ENCODE measurements around the gene VSX2. TPM values are rescaled to one million over a fixed set of nuclear protein-coding genes. Genes with fewer than 3 reads are reported as not detected.
A peak's percentile ranks its signal among the peaks of the same experiment; 100 is the strongest.

Gene VSX2
- total and polyA plus RNA-seq, 2 donors: 0.05 to 0.14 TPM

DNA sequence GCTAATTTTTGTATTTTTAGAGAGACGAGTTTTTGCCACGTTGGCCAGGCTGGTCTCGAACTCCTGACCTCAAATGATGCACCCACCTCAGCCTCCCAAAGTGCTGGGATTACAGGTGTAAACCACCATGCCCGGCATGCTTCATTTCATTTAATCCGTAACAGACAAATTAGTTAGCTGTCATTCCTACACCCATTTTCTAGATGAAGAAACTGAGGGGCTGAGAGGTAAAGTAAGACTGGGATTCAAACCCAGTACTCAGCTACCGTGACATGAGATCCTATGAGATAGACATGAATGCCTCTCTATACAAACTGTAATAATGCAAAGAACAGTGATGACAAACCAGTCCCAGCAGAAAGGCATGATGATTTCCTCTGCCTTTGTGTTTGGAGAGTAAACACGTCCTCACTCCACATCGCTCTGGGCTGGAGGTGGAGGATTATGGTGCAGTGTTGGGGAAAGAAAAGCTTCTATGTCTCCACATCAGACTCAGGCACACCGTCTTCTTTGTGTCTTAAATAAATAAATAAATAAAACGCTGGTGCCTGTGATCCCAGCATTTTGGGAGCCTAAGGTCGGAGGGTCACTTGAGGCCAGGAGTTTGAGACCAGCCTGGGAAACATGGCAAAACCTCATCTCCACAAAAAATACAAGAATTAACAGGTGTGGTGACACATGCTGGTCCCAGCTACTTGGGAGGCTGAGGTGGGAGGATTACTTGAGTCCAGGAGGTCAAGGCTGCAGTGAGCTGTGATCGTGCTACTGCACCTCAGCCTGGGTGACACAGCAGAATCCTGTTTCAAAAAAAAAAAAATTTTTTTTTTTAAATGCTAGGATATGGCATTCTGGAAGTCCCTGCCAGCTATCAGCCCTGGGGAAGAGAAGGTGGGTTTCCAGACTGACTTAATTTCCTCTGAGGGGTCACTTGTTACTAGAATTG is 10.5 kb downstream of the VSX2 start:
- WGBS: 81% methylated on average over 12 of the region's 12 CpGs
- Histone ChIP-seq H3K27ac (ENCODE audit: low read depth in 1 of 2, low read length in 1 of 2) (no peak overlapping the region), H3K4me1 (ENCODE audit: control insufficient read depth in 2 of 2, insufficient read depth in 2 of 2, low read length in 2 of 2) (peaks cover 0 to 2% of the 10 kb centered on the region in 2 donors), H3K9me3 (ENCODE audit: control insufficient read depth in 2 of 2, insufficient read depth in 1 of 2, low read length in 1 of 2) (no peaks in the 10 kb centered on the region), H3K27me3 (ENCODE audit: control insufficient read depth in 2 of 2, insufficient read depth in 1 of 2, low read length in 1 of 2) (peaks cover 15 to 74% of the 10 kb centered on the region in 2 donors), H3K4me3 (ENCODE audit: low read length in 2 of 2) (no peak overlapping the region), H3K36me3 (ENCODE audit: control insufficient read depth in 2 of 2, insufficient read depth in 2 of 2, low read length in 1 of 2) (no peaks in the 10 kb centered on the region)
- no peak for DNase-seq (ENCODE audit: low read depth in 6 of 9, low spot score in 9 of 9)

DNA sequence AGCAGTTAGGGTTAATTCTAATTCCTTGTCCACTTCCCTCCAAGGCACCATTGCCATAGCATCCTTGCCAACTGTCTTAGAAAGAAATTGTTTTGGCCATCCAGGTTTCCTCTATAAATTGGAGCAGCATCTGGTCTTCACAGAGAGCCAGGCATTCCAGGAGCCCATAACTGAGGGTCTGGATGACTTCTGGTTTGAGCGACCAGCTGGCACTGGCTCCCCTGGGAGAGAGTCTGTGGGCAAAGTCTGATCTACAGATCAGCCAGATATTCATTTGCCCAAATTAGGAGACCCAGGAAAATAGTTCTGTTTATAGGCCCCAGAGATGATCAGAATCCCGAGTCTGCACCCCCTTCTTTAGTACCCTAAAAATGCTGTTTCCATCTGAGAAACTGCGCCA is 16.0 kb downstream of the VSX2 start:
- peaks cover 12 to 62% of the 10 kb centered on the region in 2 donors for H3K27me3 ChIP-seq (ENCODE audit: control insufficient read depth in 2 of 2, insufficient read depth in 1 of 2, low read length in 1 of 2)
- H3K9me3 ChIP-seq (ENCODE audit: control insufficient read depth in 2 of 2, insufficient read depth in 1 of 2, low read length in 1 of 2): peaks cover 0 to 3% of the 10 kb centered on the region in 2 donors
- H3K36me3 ChIP-seq (ENCODE audit: control insufficient read depth in 2 of 2, insufficient read depth in 2 of 2, low read length in 1 of 2): no peaks in the 10 kb centered on the region
- 92% methylated on average over 3 of the region's 3 CpGs for WGBS
- DNase-seq (ENCODE audit: low read depth in 6 of 9, low spot score in 9 of 9): no peak
- H3K4me1 ChIP-seq (ENCODE audit: control insufficient read depth in 2 of 2, insufficient read depth in 2 of 2, low read length in 2 of 2): peaks cover 8 to 14% of the 10 kb centered on the region in 2 donors
- no peak overlapping the region for H3K4me3 ChIP-seq (ENCODE audit: low read length in 2 of 2)
- H3K27ac ChIP-seq (ENCODE audit: low read depth in 1 of 2, low read length in 1 of 2): no peak overlapping the region

DNA sequence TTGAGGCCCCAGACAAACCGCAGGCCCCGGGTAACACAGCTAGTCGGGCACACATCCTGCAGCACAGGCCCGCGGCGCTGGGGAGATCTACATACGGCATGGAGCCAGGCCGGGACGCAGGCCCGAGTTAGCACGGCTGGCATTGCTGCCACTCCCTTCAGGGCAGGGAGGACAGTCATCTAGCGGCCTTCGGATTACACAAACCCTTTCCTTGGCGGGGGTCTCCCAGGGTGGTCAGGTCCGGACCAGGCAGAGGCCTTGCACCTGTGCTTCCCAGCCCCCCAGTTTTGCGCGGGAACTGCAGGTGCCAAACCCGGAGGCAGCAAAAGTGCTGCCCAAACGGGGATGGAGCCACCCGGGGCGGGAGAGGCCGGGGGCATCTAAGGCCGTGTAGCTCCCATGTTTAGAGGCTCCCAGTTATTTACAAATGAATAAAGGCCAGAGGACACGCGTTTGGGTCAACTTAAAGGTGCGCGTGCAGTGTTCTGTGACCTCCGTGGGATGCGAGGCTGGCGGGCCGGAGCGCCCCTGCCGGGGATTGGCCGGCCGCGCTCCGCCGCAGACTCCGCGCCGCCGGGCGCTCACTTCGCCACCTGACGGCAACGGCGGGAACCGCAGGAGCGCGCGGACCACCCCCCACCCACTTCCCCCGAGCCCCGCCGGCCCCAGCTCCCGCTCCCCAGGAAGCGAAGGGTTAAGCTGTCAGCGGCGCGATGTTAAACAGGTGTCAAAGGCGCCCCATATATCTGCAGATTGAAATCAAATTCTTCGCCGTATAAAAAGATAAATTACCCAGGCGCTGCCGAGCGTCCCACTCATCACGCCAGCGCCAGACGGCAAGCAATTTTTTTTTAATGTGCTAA is 18.1 kb downstream of the VSX2 start:
- peaks cover 8 to 12% of the 10 kb centered on the region in 2 donors for H3K4me1 ChIP-seq (ENCODE audit: control insufficient read depth in 2 of 2, insufficient read depth in 2 of 2, low read length in 2 of 2)
- peak in 8 of 9 donors; percentile 30 to 73 (median 52) for DNase-seq (ENCODE audit: low read depth in 6 of 9, low spot score in 9 of 9)
- peak overlapping the region; percentile 37 to 64 for H3K4me3 ChIP-seq (ENCODE audit: low read length in 2 of 2)
- H3K27me3 ChIP-seq (ENCODE audit: control insufficient read depth in 2 of 2, insufficient read depth in 1 of 2, low read length in 1 of 2): peaks cover 12 to 59% of the 10 kb centered on the region in 2 donors
- H3K9me3 ChIP-seq (ENCODE audit: control insufficient read depth in 2 of 2, insufficient read depth in 1 of 2, low read length in 1 of 2): peaks cover 0 to 3% of the 10 kb centered on the region in 2 donors
- no peaks in the 10 kb centered on the region for H3K36me3 ChIP-seq (ENCODE audit: control insufficient read depth in 2 of 2, insufficient read depth in 2 of 2, low read length in 1 of 2)
- no peak overlapping the region for H3K27ac ChIP-seq (ENCODE audit: low read depth in 1 of 2, low read length in 1 of 2)
- 4% methylated on average over 68 of the region's 68 CpGs for WGBS

DNA sequence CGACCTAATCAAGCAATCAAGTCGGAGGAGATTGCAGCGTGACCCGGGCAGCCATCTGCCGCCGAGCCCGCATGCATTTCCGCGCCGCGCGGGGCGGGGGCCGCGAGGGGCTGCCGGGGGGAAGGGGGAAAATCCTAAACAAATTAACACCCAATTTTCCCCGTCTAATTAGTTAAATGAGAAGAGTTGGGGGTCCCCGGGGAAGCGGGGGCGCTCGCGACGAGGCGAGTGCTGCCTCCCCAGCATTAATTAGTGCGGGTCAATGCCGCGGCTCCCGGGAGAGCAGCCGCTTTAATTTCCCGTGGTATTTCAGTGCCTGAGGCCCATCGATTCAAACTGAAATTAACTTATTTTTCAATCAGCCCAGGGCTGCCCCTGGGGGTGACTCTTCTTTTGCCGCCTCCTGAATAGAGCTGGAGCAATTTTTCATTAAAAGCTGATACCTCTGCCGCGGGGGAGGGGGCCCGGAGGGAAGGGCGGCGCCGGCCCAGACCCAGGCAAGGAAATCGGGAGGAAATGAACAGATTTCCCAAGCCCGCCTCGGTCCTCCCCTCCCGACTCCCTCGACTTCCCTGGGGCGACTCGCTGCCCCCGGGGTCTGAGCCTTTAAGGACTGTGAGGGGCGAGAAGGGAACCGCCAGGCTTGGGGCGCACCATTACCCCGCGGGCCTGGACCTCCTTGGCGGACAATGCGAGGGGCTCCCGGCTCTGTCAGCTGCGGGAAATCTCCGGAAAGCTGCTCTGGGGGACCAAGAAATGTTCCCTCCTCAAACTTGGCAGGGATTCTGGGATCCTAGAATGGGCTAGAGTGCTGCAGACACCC is 18.9 kb downstream of the VSX2 start:
- peaks cover 0 to 3% of the 10 kb centered on the region in 2 donors for H3K9me3 ChIP-seq (ENCODE audit: control insufficient read depth in 2 of 2, insufficient read depth in 1 of 2, low read length in 1 of 2)
- peaks cover 12 to 52% of the 10 kb centered on the region in 2 donors for H3K27me3 ChIP-seq (ENCODE audit: control insufficient read depth in 2 of 2, insufficient read depth in 1 of 2, low read length in 1 of 2)
- H3K27ac ChIP-seq (ENCODE audit: low read depth in 1 of 2, low read length in 1 of 2): no peak overlapping the region
- peak overlapping the region; percentile 37 to 64 for H3K4me3 ChIP-seq (ENCODE audit: low read length in 2 of 2)
- H3K4me1 ChIP-seq (ENCODE audit: control insufficient read depth in 2 of 2, insufficient read depth in 2 of 2, low read length in 2 of 2): peaks cover 8 to 12% of the 10 kb centered on the region in 2 donors
- no peak for DNase-seq (ENCODE audit: low read depth in 6 of 9, low spot score in 9 of 9)
- WGBS: 7% methylated on average over 56 of the region's 56 CpGs
- H3K36me3 ChIP-seq (ENCODE audit: control insufficient read depth in 2 of 2, insufficient read depth in 2 of 2, low read length in 1 of 2): no peaks in the 10 kb centered on the region

DNA sequence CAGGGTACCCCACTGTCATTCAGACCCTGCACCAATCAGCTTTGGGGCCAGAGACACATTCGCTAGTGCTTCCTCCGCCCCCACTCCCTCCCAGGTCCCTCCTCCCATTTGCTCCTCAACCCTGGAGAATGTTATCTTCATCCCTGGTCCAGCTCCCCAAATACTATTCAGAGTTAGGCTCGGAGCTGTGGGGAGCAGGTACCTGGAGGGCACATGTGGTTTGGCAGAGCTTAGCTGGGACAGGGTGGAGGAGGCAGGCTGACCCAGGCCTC is 19.5 kb downstream of the VSX2 start:
- peaks cover 8 to 12% of the 10 kb centered on the region in 2 donors for H3K4me1 ChIP-seq (ENCODE audit: control insufficient read depth in 2 of 2, insufficient read depth in 2 of 2, low read length in 2 of 2)
- H3K36me3 ChIP-seq (ENCODE audit: control insufficient read depth in 2 of 2, insufficient read depth in 2 of 2, low read length in 1 of 2): no peaks in the 10 kb centered on the region
- H3K27me3 ChIP-seq (ENCODE audit: control insufficient read depth in 2 of 2, insufficient read depth in 1 of 2, low read length in 1 of 2): peaks cover 12 to 53% of the 10 kb centered on the region in 2 donors
- H3K9me3 ChIP-seq (ENCODE audit: control insufficient read depth in 2 of 2, insufficient read depth in 1 of 2, low read length in 1 of 2): peaks cover 0 to 3% of the 10 kb centered on the region in 2 donors
- no peak overlapping the region for H3K27ac ChIP-seq (ENCODE audit: low read depth in 1 of 2, low read length in 1 of 2)
- DNase-seq (ENCODE audit: low read depth in 6 of 9, low spot score in 9 of 9): no peak
- WGBS: 91% methylated on average over 3 of the region's 3 CpGs
- no peak overlapping the region for H3K4me3 ChIP-seq (ENCODE audit: low read length in 2 of 2)

DNA sequence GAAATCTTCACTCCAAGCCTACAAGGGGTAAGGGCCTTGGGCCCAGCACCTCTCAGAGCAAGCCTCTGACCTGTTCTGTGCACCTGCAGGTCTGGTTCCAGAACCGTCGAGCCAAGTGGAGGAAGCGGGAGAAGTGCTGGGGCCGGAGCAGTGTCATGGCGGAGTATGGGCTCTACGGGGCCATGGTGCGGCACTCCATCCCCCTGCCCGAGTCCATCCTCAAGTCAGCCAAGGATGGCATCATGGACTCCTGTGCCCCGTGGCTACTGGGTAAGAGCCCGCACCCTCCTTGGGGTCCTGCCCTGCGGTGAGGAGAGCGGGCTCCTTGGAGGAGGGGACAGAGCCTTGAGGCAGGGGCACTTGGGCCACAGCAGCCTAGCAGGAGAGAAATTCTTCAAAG is 20.3 kb downstream of the VSX2 start:
- H3K9me3 ChIP-seq (ENCODE audit: control insufficient read depth in 2 of 2, insufficient read depth in 1 of 2, low read length in 1 of 2): peaks cover 0 to 3% of the 10 kb centered on the region in 2 donors
- no peak overlapping the region for H3K4me3 ChIP-seq (ENCODE audit: low read length in 2 of 2)
- peaks cover 8 to 12% of the 10 kb centered on the region in 2 donors for H3K4me1 ChIP-seq (ENCODE audit: control insufficient read depth in 2 of 2, insufficient read depth in 2 of 2, low read length in 2 of 2)
- H3K27me3 ChIP-seq (ENCODE audit: control insufficient read depth in 2 of 2, insufficient read depth in 1 of 2, low read length in 1 of 2): peaks cover 10 to 50% of the 10 kb centered on the region in 2 donors
- H3K27ac ChIP-seq (ENCODE audit: low read depth in 1 of 2, low read length in 1 of 2): no peak overlapping the region
- 98% methylated on average over 12 of the region's 12 CpGs for WGBS
- no peak for DNase-seq (ENCODE audit: low read depth in 6 of 9, low spot score in 9 of 9)
- H3K36me3 ChIP-seq (ENCODE audit: control insufficient read depth in 2 of 2, insufficient read depth in 2 of 2, low read length in 1 of 2): no peaks in the 10 kb centered on the region

DNA sequence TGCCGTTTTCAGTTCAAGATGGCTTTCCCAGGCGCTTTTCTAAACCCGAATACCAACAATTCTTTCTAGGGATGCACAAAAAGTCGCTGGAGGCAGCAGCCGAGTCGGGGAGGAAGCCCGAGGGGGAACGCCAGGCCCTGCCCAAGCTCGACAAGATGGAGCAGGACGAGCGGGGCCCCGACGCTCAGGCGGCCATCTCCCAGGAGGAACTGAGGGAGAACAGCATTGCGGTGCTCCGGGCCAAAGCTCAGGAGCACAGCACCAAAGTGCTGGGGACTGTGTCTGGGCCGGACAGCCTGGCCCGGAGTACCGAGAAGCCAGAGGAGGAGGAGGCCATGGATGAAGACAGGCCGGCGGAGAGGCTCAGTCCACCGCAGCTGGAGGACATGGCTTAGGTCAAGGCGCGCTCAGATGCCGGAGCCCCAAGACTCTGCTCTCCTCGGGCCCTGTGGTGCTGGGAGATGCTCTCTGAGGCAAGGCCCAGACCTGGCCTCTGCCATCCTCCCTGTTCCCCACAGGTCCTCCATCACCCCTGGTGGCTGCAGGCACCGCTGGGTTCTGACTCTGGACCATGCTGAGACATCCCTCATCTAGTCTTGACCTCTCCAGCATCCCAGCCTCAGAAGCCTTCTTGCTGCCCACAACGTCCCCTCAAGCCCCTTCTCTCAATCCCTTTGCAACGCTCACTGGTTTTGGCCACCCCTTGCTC is 21.4 kb downstream of the VSX2 start:
- Histone ChIP-seq H3K27me3 (ENCODE audit: control insufficient read depth in 2 of 2, insufficient read depth in 1 of 2, low read length in 1 of 2) (peaks cover 10 to 46% of the 10 kb centered on the region in 2 donors), H3K36me3 (ENCODE audit: control insufficient read depth in 2 of 2, insufficient read depth in 2 of 2, low read length in 1 of 2) (no peaks in the 10 kb centered on the region), H3K4me1 (ENCODE audit: control insufficient read depth in 2 of 2, insufficient read depth in 2 of 2, low read length in 2 of 2) (peaks cover 8 to 12% of the 10 kb centered on the region in 2 donors), H3K4me3 (ENCODE audit: low read length in 2 of 2) (no peak overlapping the region), H3K9me3 (ENCODE audit: control insufficient read depth in 2 of 2, insufficient read depth in 1 of 2, low read length in 1 of 2) (peaks cover 0 to 3% of the 10 kb centered on the region in 2 donors), H3K27ac (ENCODE audit: low read depth in 1 of 2, low read length in 1 of 2) (no peak overlapping the region)
- DNase-seq (ENCODE audit: low read depth in 6 of 9, low spot score in 9 of 9): no peak
- WGBS: 97% methylated on average over 29 of the region's 29 CpGs

DNA sequence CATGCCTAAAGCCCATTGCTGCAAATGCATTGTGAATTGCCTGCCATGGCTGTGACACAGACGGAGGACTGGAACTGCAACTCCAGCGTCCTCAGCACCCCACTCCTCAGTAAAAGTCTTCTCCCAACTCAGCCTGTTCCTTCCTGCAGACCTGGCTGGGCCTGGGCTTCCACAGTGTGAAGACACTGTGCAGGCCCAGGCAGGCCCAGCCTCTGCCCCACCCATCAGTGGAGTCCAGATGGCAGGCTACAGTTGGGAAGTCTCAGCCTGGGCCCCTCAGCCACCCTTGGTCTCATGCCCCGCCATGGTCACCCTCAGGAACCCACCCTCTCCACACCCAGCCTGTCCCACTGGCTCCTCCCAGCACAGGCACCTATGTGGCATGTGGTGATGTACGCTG is 22.0 kb downstream of the VSX2 start:
- Histone ChIP-seq H3K9me3 (ENCODE audit: control insufficient read depth in 2 of 2, insufficient read depth in 1 of 2, low read length in 1 of 2) (peaks cover 0 to 3% of the 10 kb centered on the region in 2 donors), H3K27me3 (ENCODE audit: control insufficient read depth in 2 of 2, insufficient read depth in 1 of 2, low read length in 1 of 2) (peaks cover 10 to 46% of the 10 kb centered on the region in 2 donors), H3K4me3 (ENCODE audit: low read length in 2 of 2) (no peak overlapping the region), H3K36me3 (ENCODE audit: control insufficient read depth in 2 of 2, insufficient read depth in 2 of 2, low read length in 1 of 2) (no peaks in the 10 kb centered on the region), H3K27ac (ENCODE audit: low read depth in 1 of 2, low read length in 1 of 2) (no peak overlapping the region), H3K4me1 (ENCODE audit: control insufficient read depth in 2 of 2, insufficient read depth in 2 of 2, low read length in 2 of 2) (peaks cover 8 to 12% of the 10 kb centered on the region in 2 donors)
- WGBS: 87% methylated on average over 4 of the region's 4 CpGs
- DNase-seq (ENCODE audit: low read depth in 6 of 9, low spot score in 9 of 9): no peak
